Pancreas (tissue), 10 donors: ENCODE data around the gene LAYN. TPM values are rescaled to one million over a fixed set of nuclear protein-coding genes. Genes with fewer than 3 reads are reported as not detected.

Experiments used
- ATAC-seq, 4 donors: fragments of 200-7000 bp; cut with Tn5 transposase; one replicate each; pipeline versions ENCODE4 v1.8.0 to v1.9.1; 2020; ENCODE audit warnings: mild to moderate bottlenecking in 4 of 4, moderate library complexity in 4 of 4
- DNase-seq, 6 donors: peaks; one replicate each; pipeline ENCODE4 v3.0.0-alpha.2; 2020
- FAIRE-seq: peaks from 2 replicates; lab custom pipeline; 2012; peaks lifted over from hg19 to GRCh38; lab: Jason Lieb, UNC
- H3K27ac ChIP-seq, 4 donors: fragments of 200-600 bp; sonication (generic); 1 replicate in 3 of 4; 2 replicates in 1 of 4; pipeline versions ENCODE4 v1.5.0 to v1.8.0; 2020
- H3K27me3 ChIP-seq, 4 donors: fragments of 200-600 bp; one replicate each; pipeline ENCODE4 v1.8.0; 2021
- H3K36me3 ChIP-seq, 3 donors: fragments of 200-600 bp; sonication (generic) in 1 of 3; one replicate each; pipeline versions ENCODE4 v1.5.0 to v1.8.0; 2020 to 2021
- H3K4me1 ChIP-seq, 3 donors: fragments of 200-600 bp; one replicate each; pipeline ENCODE4 v1.8.0; 2021
- H3K4me3 ChIP-seq, 4 donors: fragments of 200-600 bp; sonication (generic) in 2 of 4; one replicate each; pipeline versions ENCODE4 v1.5.0 to v1.8.0; 2020 to 2021
- H3K9me3 ChIP-seq, 4 donors: fragments of 200-600 bp; one replicate each; pipeline ENCODE4 v1.8.0; 2021
- CTCF ChIP-seq, 4 donors: fragments of 200-600 bp; sonication (generic) in 3 of 4; IDR thresholded peaks; one replicate each; pipeline versions ENCODE4 v1.5.0 to v1.8.0; 2021; ENCODE audit warnings: antibody characterized with exemption in 4 of 4
- WGBS, 2 donors: extraction: QIAGEN DNeasy Blood & Tissue Kit; methylation state at CpG; one replicate each; pipeline ENCODE4 v1.1.7; 2013; 5-methylcytosine and 5-hydroxymethylcytosine counted together
- intact Hi-C, 3 donors: fragments of 100-400 bp; cut with DNase I; formaldehyde crosslinking; loops; one replicate each; pipeline versions ENCODE4 v1.11.1 to v1.14.2; 2022
- polyA plus RNA-seq, 2 donors: library from polyadenylated mRNA; stranded (reverse); fragments of 200-250 nt; gene quantifications; one replicate each; pipeline ENCODE4 v1.2.3, GENCODE V29; 2013
- total RNA-seq, 6 donors: library from RNA; stranded (reverse); fragmentation: NEBNext Ultra II Directional in 4 of 6; extraction: Animal tissue kit (Norgen Biotek cat#: 25700) in 4 of 6; gene quantifications; one replicate each; pipeline versions ENCODE4 v1.2.1 to v1.2.4, GENCODE V29; 2021 to 2023
- donor health status: healthy with polysubstance abuse.
- donor health status: DM: no; HTN: no; CAD: no; lungs with moderate emphysema.
- donor health status: DM: no; HTN: no; CAD: no.
- donor health status: control.
- donor health status: control.
- donor health status: Bipolar disorder and iron deficiency.
- donor health status: DM: yes; HTN: yes; CAD: no.
- donor health status: DM: no; HTN: no; CAD: no.
- donor health status: DM: no; HTN: no; CAD: no.
- donor health status: DM: yes; HTN: yes; CAD: no.

Gene LAYN
- total and polyA plus RNA-seq, 8 donors, result 0.44 to 3.2 (median 1.1) TPM

- H3K27me3 ChIP-seq, result peaks cover 0 to 21% (median 0%) of the 10 kb centered on the region in 4 donors
- no peak overlapping the region for H3K27ac ChIP-seq
- FAIRE-seq (no peak), DNase-seq (no peak), ATAC-seq (no peak)
- TF ChIP-seq CTCF (IDR thresholded peaks at IDR 0.05), result no peak
- WGBS, 2 donors, result 72 to 82% methylated on average over 2 of the region's 2 CpGs
- no peaks in the 10 kb centered on the region for H3K9me3 ChIP-seq
- intact Hi-C loops, result no loop called here
- H3K36me3 ChIP-seq, result no peaks in the 10 kb centered on the region
- no peak overlapping the region for H3K4me3 ChIP-seq
- H3K4me1 ChIP-seq, result peaks cover 0 to 4% (median 0%) of the 10 kb centered on the region in 3 donors
Measured at GRCh38 chr11:111515591-111515990, 24.9 kb upstream of the LAYN start.

GRCh38 chr11:111518668-111519067, 21.9 kb upstream of the LAYN start:
- DNase-seq, result no peak
- Histone ChIP-seq H3K27me3 (peaks cover 0 to 4% (median 0%) of the 10 kb centered on the region in 4 donors), H3K4me3 (no peak overlapping the region), H3K27ac (no peak overlapping the region), H3K4me1 (no peaks in the 10 kb centered on the region), H3K9me3 (no peaks in the 10 kb centered on the region), H3K36me3 (no peaks in the 10 kb centered on the region)
- intact Hi-C loops, result no loop called here
- no peak for TF ChIP-seq CTCF (IDR thresholded peaks at IDR 0.05)
- 33 to 52% methylated on average over 1 of the region's 1 CpG for WGBS, 2 donors
- ATAC-seq, result no peak
- FAIRE-seq, result no peak

GRCh38 chr11:111520560-111520959, 20.0 kb upstream of the LAYN start:
- no peak overlapping the region for H3K4me3 ChIP-seq
- H3K27me3 ChIP-seq, result peaks cover 0 to 4% (median 0%) of the 10 kb centered on the region in 4 donors
- TF ChIP-seq CTCF (IDR thresholded peaks at IDR 0.05), result no peak
- FAIRE-seq (no peak), ATAC-seq (no peak), DNase-seq (no peak)
- no peaks in the 10 kb centered on the region for H3K9me3 ChIP-seq
- H3K27ac ChIP-seq, result no peak overlapping the region
- intact Hi-C loops, result no loop called here
- no peaks in the 10 kb centered on the region for H3K36me3 ChIP-seq
- WGBS, 2 donors, result 95 to 97% methylated on average over 2 of the region's 2 CpGs
- no peaks in the 10 kb centered on the region for H3K4me1 ChIP-seq

GRCh38 chr11:111521135-111521534, 19.4 kb upstream of the LAYN start:
- TF ChIP-seq CTCF (IDR thresholded peaks at IDR 0.05), result no peak
- Histone ChIP-seq H3K27me3 (peaks cover 0 to 4% (median 0%) of the 10 kb centered on the region in 4 donors), H3K9me3 (no peaks in the 10 kb centered on the region), H3K4me3 (no peak overlapping the region), H3K4me1 (no peaks in the 10 kb centered on the region), H3K27ac (no peak overlapping the region), H3K36me3 (no peaks in the 10 kb centered on the region)
- DNase-seq, result no peak
- no peak for ATAC-seq
- no peak for FAIRE-seq
- intact Hi-C loops, result no loop called here
- WGBS, 2 donors, result 80 to 90% methylated on average over 2 of the region's 2 CpGs

GRCh38 chr11:111522426-111522825, 18.1 kb upstream of the LAYN start:
- no peak for TF ChIP-seq CTCF (IDR thresholded peaks at IDR 0.05)
- 59 to 64% methylated on average over 5 of the region's 5 CpGs for WGBS, 2 donors
- intact Hi-C loops, result no loop called here
- ATAC-seq (no peak), FAIRE-seq (no peak), DNase-seq (no peak)
- Histone ChIP-seq H3K4me3 (no peak overlapping the region), H3K27ac (no peak overlapping the region), H3K36me3 (no peaks in the 10 kb centered on the region), H3K4me1 (no peaks in the 10 kb centered on the region), H3K9me3 (no peaks in the 10 kb centered on the region), H3K27me3 (peaks cover 0 to 4% (median 0%) of the 10 kb centered on the region in 4 donors)
